ENCODE data around the gene TNPO1.

- TF ChIP-seq EZH2 (IDR thresholded peaks at IDR 0.05; ENCODE audit: low read depth) (no peak), CTCF (conservative IDR thresholded peaks at IDR 0.05) (no peak)
Measured at GRCh38 chr5:72921886-72922285, 105.4 kb downstream of the TNPO1 start.
